SIG-M5 treated with dmso at 0.1 percent for 504 hours (cell line): ENCODE data around the gene OLFM1.

Experiments used
- DNase-seq: peaks from one replicate; lab custom pipeline; 2025; ENCODE audit not compliant: unreplicated experiment; lab: John Stamatoyannopoulos, UW

OLFM1 gene

DNA sequence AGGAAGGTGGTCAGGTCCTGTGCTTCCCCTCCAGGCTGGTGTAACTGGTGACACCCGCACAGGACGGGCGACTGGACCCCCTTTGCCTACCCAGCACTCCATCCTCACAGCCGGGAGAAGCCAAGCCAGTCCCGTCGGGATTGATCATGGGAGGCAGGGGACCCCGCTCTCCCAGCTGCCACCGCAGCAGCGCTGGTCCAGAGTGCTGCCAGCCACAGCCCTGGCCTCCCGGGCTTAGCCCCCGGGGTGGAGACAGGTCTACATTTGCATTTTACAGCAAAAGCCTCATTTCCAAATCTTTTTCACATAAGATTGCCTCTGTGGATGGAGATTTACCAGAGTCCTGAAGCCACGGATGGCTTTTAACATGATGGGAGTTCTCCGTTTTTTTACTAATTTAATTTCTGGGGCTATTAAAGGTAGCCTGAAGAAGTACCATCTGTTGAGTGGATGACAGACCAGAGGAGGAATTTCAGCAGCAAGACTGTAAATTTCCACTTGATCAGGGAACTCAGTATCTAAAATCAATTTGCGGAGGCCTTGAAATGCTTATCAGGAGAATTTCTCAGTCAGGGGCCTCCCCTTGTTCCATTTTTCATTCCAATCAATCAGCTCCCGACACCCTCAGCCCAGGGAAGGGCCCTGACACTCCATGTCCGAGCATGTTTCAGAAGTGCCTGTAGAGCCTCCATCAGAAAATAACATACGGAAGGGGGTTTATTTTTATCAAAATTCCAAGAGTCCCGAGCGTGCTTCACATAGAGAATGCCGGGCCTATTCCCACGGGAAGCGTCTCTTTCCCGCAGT is 80.6 kb downstream of the OLFM1 start:
- DNase-seq: no peak

DNA sequence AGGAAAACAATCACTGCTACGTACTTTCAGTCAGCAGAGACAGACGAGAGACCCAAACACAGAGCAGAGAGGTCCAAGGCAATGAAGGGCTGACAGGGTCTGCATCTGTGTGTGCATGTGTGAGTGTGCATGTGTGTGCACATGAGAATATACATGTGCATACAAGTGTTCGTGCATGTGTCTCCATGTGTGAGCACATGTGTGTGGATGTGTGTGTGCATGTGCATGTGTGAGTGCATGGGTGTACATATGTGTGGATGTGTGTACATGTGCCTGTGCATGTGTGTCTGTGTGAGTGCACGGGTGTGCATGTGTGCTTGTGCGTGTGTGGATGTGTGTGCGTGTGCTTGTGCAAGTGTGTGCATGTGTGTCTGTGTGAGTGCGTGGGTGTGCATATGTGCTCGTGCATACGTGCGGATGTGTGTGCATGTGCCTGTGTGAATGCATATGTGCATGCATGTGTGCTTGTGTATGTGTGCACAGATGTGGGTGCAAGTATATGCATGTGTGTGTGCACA is 82.3 kb downstream of the OLFM1 start:
- DNase-seq: no peak

DNA sequence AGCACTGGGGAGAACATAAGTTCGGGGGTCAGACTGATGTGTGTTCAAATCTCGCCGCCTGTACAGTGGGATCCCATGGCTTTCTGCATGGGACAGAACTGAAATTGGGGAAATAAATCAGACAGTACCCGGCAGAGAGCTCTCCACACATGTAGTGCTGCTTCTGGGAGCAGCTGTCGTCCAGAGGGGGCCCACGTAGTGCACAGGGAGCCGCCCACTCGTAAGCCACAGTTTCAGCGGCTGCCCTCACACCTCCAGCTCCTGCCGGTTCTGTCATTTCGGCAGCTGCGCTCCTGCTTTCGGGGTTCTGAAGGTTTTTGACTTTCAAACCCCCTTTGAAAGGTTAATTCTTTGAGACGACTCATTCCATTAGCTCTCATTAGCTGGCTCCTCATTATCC is 83.1 kb downstream of the OLFM1 start:
- DNase-seq: no peak
